Mucosa of gallbladder (tissue), 1 donor: ENCODE results near the gene TPO. TPM values are rescaled to one million over a fixed set of nuclear protein-coding genes. Genes with fewer than 3 reads are reported as not detected.
"Not testable (repeated sequence)": the region's sequence is repeated elsewhere in the genome, so short reads cannot be mapped to it uniquely, and the experiment has no call there.

Experiments
- DNase-seq: peaks from one replicate; pipeline ENCODE4 v3.0.0-alpha.2; 2020; ENCODE audit warnings: low spot score
- total RNA-seq: library from RNA; stranded (reverse); gene quantifications from one replicate; pipeline ENCODE4 v1.2.1, GENCODE V29; 2021
- donor health status: DM: no; HTN: no; CAD: no.

The TPO gene
- total RNA-seq, 1 donor from 2014 or later = 0.75 TPM

DNA sequence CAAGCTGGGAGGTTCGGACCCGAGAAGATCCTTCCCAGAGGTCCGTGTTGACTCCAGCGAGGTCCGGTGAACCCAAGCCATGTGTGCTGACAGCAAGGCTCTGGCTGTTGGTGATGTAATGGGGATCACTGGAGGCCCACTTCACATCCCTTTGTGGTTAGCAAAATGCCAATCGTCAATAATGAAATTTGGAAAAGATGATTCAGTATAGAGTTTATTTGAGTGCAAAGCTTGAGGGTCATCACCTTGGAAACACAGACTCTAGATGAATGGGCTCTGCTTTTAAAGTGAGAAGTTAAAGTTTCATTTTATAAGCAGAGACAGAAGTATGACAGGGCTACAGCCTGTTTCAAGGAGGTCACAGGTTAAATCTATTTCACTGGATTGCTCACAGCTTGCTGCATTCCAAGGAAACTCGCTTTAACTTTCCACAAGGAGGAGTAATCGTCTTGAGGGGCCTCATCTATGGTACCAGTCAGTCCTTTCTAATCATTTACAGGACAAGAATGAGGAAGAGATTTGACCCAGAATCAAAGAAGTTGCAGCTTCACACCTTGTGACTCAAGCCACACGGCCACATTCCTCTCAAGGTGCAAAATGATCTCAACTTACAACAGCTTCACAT, 140.5 kb downstream of the TPO start:
- DNase-seq = peak; percentile 39

DNA sequence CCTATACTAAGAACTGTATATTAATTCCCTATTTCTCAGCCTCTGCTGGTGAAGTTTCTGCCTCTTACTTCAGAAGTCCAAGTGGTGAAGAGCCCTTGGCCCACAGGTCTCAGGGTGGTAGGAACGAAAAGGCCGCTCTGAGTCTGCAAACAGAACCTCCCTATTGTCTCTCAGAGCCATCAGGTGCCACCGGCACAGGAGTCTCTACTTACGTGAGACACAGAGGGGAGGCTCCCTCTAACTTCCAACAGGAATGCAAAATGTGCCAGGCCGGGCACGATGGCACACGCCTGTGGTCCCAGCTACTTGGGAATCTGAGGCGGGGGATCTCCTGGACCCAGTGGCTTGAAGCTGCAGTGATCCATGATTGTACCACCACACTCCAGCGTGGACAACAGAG, 143.0 kb downstream of the TPO start:
- peak; percentile 7 for DNase-seq

DNA sequence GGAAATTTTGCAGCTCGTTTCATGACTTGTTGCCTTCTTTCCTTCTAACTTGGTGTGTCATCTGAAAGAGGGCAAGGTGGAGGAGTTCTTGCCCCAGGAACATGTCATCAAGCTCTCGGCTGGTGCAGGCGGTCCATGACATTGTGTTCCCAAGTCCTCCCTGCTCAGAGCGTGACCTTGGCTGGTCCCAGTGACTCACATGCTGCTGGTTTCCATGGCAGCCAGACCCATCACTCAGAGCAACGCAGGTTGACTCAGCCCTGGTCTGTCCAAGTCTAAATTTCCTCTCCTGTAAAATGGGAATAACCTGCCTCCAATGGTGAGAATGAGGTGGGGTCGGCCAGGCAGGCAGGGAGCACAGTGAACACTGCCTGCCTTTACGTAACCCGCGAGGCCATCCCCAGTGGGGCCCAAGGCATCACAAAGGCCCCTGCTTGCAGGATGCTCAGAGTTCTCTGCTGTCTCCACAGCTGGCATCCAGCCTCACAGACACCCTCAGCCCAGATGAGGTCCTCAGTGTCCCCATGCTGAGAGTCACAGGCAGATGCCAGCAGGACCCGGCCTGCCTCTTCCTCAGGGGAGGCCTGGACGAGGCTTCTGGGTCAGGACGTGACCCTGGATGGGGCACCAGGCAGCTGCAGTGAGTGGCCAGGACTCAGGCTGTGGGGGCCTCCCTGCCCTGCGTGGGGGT, 143.7 kb downstream of the TPO start:
- DNase-seq = no peak

DNA sequence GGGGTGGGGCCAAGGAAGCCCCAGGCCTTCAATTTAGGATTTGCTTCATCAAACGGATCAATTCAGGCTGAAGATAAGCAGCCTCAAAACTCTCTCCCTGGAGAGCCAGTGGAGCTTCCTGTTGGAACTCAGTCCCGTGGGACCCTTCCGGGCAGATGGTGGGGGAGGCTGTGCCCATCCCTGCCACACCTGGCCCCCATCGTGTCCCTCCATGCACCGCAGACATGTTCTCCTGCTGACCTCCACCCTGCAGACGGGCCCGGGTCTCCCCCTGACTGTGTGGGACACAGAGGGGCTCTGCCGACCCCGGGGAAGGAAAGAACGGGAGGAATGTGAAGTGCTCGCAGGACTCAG, 144.2 kb downstream of the TPO start:
- DNase-seq = no peak

DNA sequence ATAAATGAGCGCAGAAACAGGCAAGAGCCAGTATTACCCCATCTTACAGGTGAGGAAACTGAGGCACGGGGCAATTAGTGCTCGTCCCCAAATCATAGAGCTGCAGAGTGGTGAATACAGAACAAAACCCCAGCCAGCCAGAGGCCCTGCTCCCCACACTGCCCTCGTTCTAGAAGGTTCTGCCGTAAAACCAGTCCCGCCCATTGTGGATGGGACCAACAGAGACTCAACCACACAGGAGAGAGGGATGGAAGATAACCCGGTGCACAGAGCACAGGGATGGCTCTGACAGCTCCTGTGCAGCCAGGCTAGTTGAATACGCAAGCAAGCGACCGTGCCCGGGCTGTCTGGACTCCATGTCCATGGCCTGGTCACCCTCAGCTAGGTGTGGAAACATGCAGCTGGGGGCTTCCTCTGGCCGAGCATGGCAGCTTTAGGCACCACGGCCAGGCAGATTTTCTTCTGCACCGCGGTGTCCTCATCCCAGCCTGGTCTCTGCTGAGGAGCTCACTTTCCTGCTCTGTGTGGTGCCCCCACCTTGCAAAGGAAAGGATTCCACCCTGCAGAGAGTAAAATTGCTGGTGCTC, 146.4 kb downstream of the TPO start:
- no peak for DNase-seq

DNA sequence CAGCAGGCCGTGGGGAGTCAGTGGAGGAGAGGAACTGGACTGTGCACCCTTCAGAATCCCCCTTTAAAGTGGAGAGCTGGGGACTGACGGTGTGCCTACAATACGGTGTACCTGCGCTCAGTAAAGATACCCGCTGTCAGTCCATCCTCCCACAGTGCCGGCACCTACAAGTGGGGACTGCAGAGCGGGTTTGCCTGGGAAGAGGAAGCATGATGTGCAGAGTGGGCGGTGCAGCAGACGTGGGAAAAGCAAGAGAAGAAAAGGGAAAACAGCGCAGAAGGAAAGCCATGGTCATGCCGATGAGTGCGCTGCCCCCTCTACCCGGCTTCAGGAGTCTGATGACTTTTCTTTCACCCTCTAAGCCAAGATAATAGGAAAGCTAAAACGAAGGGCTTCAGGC, 148.0 kb downstream of the TPO start:
- no peak for DNase-seq

DNA sequence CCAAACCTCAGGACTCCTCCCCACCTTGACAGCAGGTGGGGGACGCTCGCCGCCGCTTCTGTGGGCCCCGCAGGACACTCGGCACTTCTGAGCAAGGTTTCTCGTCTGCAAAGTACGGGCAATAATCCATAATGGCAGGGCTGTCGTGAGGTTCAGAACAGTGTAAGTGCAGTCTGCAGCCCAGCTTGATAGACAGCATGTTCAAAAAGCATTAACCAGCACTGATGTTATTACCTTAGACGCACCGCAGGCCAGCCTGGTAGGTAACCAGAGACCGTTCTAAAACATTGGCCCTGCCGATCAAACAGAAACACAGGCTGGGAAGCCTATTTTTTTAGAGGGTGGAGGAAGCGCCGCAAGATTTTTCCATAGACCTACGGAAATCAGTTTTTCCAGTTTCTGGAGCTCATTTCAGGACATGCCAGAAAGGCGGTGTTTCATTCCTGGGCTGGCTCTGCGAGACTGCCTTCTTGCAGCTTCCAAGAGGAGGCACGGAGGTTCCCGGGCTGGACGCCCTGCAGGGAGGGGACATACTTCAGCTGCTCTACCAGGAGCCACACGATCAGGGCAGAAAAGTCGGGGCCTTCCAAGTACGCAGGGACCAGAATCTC, 148.7 kb downstream of the TPO start:
- no peak for DNase-seq

DNA sequence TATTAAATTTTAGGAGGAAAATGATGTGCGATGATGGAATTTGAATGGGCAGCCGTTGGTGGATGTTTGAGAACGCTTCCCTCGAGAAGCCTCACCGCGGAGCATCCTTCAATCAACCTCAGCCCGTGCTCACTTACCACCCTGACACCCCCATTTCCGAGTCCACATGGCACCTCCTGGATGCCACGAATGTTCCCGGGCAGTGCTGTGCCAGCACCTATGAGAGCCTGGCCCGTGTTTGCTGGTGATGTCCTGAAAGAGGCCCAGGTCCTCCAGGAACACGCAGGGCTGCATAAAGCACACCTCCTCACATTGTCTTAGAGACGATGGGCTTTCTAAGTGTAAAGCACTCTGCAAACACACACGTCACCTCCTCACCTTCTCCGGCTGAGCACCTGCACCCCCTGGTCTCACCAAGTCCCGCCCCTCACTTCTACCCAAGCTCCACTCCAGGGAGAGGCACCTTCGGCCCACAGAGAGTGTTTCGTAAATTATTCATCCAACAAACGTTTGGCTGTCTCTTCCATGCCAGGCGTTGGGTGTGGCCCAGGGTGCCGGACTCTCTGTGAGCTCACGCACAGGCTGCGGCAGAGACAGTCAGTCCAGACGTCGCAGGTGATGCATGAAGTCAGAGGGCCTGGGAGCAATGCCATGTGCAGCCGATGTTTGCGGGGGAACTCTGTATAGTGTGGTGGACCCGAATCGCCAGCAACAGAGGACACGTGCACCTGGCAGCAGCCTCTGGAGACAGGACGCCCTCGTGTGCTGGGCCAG, 150.0 kb downstream of the TPO start:
- DNase-seq = no peak

DNA sequence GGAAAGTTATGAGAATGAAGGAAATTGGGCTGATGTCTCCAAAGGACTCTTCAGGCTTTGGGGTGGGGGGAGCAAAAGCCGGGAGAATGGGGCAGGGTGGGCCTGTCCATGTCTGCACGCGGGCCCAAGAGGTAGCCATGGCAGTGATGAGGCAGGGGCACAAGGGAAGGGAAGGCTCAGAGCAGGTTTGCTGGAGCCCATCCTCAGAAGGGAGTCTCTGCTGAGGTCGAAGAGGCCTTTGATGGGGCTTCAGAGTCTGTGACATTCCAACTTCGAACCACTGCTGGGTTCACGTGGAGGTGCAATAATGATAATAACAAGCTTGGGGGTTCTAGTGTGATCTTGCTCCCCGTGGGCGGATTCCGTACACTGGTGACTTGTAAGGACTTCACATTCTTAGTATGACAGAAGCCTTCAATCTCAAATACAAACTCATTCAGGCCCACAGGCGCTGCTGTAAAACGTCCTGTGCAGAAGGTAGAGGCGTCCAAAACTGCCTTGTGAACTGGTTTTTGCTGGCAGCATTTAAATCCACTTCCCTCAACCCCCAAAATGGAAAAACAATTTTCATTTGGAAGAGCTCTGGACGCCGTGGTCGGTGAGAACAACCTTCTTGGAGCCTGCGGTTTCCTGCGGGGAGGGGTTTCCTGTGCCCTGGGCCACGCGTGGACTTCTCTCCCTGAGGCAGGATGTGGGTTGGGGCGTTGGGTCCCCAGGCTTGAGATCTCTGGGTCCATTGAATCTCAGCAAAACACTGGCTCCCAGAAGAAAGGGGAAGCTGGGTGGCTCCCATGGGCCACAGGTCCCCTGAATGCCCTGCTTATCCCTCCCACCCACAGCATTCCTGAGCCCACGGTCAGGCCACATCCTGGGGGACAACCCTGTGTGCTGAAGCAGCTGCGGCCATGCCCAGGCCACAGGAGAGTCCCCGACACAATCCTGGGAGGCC, 151.0 kb downstream of the TPO start:
- DNase-seq = no peak

DNA sequence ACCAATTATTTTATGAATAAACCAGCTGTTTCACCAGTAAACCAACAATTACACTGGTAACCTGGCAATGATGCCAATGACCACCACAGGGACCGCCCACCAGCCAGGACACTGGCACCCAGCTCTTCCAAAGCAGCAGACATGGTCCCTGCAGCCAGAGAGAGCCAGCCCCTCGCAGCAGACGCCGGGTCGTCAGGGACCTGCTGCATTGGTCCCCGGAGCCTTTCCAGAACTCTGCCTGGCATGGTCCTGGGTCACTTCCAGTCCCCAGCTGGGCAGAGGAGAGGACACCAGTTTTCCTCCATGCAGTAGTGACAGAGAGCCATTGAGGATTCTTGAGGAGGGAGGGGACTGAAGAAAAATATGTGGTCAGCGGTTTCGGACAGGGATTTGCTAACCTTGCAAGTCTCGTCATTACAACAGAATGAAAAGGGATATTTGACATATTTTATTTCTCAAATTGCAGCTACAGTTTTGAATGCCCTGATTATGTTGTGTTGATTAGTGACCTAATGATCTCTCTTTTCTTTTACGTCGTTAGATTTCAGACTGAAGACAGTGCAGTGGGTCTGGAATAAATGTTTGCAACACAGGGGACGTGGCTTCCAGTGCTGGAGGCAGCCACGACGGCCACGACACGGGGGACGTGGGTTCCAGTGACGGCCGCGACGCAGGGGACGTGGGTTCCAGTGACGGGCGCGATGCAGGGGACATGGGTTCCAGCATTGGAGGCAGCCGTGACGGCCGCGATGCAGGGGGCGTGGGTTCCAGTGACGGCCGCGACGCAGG, 154.5 kb downstream of the TPO start:
- DNase-seq = no peak

DNA sequence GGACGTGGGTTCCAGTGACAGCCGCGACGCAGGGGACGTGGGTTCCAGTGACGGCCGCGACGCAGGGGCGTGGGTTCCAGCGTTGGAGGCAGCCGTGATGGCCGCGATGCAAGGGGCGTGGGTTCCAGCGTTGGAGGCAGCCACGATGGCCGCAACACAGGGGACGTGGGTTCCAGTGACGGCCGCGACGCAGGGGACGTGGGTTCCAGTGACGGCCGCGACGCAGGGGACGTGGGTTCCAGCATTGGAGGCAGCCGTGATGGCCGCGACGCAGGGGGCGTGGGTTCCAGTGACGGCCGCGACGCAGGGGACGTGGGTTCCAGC, 155.0 kb downstream of the TPO start:
- not testable (repeated sequence) for DNase-seq

DNA sequence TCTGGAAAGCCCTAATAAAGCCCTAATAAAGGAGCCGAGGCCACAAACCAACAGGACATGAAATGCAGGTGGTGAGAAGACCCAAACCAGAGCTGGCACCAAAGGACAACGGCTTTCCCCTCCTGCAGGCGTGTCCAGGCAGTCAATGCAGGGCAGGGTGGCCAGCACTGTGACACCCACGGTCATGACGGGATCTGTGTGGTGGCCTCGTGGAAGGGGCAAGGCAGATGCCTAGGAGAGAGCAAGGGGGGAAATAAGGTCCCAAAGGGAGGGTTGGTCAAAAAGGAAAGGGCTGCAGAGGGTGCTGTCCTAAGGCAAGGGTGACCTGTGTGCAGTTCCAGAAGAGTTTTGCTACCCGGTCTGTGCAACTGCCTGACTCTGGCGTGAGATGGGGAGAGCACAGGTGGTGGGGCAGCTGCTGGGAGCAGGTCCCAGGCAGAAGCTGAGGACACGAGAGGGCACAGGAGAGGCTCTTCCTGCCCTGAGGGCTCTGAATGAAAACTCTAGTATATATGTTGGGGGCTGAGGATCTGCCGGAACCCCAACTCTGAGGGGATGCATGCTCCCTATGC, 156.7 kb downstream of the TPO start:
- DNase-seq = no peak

DNA sequence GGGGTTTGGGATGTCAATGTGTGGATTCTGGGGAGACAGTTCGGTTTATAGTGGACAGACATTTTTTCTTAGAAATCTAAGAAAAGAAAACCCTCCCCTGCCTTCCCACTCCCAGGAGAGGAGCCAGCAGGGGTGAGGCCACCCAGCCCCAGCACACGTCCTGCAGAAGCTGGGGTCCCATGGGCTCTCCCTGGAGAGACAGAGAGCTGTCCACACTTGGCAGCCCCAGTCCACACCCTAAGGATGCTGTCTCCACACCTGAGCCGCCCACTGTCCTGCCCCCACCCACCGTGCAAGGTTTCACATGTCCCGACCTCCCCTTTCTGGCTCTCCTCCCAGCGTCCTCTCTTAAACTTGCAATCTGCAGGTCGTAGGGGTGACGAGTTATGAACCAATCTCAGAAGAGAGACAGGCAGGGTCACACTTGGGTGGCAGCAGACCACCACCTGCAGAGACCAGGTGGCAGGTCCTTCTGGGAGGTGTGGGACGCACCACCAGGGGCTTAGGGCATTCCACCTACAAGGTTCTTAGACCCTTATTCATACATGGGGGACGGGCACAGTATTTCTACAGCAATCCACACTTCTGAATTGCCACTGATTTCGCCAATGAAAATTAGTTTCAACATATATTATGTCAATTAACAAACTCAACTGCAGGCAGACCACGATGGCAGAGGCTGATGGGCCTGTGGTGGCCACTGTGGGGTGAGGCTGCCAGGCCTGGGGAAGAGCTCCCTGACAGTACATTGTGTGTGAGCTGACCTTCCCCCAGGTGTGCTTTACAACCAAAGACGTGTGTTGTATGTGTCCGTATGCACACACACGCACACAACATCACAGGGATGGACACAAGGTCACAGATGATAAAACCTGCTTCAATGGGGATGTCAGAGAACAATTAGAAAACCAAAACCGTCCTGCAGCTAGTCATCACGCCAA, 158.5 kb downstream of the TPO start:
- DNase-seq = no peak

DNA sequence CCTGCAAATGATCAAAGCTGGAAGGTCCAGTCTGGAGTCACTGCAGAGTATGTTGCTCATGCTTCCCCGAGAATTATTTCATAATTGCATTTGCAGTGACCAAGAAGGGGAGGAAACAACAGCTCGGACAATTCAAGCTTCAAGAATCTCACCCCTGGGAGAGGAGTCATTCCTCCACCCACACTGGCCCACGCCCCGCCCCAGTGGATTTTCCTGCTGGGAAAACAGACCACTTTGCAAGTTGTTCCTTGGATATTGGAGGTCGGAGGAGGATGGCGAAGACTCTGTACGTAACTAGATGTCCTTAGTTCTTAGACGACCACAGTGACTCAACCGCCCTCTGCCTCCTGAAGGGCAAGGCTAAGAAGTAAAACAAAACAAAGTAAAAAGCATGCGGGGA, 159.4 kb downstream of the TPO start:
- no peak for DNase-seq

DNA sequence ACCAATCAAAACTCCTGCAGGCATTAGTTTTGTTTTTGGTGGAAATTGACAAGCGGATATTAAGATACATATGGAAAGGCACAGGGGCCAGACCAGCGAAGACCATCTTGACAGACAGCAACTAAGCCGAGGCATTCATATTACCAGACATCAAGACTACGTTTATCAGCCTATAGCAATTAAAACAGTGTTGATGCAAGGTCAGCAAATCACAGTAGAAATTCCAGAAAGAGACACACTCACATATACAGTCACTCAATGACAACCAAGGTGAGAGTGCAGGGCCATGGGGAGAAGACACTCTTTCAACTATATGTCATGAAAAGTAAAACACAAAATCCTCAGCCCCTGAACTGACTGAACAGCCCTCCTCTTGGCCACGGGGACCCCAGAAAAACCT, 164.6 kb downstream of the TPO start:
- DNase-seq = no peak

DNA sequence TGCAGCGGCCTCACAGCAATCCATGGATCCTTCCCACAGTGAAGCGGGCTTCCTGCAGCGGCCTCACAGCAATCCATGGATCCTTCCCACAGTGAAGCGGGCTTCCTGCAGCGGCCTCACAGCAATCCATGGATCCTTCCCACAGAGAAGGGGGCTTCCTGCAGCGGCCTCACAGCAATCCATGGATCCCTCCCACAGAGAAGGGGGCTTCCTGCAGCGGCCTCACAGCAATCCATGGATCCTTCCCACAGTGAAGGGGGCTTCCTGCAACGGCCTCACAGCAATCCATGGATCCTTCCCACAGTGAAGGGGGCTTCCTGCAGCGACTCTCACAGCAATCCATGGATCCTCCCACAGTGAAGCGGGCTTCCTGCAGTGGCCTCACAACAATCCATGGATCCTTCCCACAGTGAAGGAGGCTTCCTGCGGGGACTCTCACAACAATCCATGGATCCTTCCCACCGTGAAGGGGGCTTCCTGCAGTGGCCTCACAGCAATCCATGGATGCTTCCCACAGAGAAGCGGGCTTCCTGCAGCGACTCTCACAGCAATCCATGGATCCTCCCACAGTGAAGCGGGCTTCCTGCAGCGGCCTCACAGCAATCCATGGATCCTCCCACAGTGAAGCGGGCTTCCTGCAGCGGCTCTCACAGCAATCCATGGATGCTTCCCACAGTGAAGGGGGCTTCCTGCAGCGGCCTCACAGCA, 168.1 kb downstream of the TPO start:
- not testable (repeated sequence) for DNase-seq

DNA sequence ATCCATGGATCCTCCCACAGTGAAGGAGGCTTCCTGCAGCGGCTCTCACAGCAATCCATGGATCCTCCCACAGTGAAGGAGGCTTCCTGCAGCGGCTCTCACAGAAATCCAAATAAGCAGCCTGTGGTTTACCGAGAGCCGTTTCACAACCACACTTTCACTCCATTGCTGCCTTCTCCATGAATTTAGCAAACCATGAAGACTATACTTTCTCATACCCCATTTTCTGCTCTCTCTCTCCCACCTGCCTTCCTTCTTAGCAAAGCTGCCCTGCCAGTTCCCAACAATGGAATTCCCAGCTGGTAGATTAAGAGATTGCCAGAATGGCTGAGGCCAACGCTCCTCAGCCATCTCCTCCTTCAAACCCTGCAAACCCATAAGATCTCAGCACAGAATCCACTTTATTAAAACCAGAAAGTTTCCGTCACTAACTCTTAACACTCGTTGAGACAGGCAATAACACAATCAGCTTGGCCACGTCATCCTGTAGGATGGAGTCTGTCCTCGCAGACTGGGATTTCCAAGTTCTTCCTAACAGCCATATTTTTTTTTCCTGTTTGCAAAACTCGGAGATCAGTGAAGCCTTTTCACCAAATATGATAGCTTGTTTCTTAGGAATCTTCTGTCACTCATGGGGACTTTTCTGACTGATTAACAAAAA, 168.8 kb downstream of the TPO start:
- DNase-seq = no peak

DNA sequence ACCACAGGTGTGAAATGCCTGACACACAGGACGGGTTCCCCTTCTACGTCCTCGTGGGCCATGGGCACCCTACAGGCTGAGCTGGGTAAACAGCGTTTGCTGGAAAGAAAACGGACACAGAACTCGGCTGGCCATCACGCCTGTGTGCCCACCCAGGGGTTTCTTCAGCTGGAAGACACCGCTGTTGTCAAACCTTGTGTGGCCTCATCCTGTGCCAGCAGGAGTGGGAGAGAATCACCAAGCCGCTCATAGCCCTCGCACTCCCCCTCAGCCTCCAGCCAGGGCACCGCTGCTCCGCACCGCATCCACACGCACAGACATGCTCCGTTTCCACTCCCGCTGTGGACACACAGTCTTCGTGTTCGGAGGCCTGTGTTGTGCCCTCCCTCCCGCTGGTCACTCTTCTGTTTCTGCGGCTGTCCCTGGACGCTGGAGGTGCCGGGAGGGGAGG, 169.7 kb downstream of the TPO start:
- no peak for DNase-seq
